IPS-20b (cell line): ENCODE data around the gene FAM228B.
"Not testable (repeated sequence)": the region's sequence is repeated elsewhere in the genome, so short reads cannot be mapped to it uniquely, and the experiment has no call there.

Source experiments
- H3K27ac ChIP-seq: one replicate; pipeline ENCODE4 v1.5.1; 2013; ENCODE audit warnings: low read length
- H3K27me3 ChIP-seq: 2 replicates; pipeline ENCODE4 v1.6.1; 2013; ENCODE audit warnings: mild to moderate bottlenecking, low read length, inconsistent platforms; ENCODE audit not compliant: insufficient read depth
- H3K36me3 ChIP-seq: 2 replicates; pipeline ENCODE4 v1.6.1; 2013; ENCODE audit warnings: low read depth, mild to moderate bottlenecking, inconsistent platforms, low read length, moderate library complexity; ENCODE audit not compliant: insufficient read depth
- H3K4me1 ChIP-seq: 2 replicates; pipeline ENCODE4 v1.6.1; 2013; ENCODE audit warnings: mild to moderate bottlenecking, control low read depth, inconsistent platforms, low read length, moderate library complexity; ENCODE audit not compliant: insufficient read depth
- H3K4me3 ChIP-seq: 2 replicates; pipeline ENCODE4 v1.5.1; 2013; ENCODE audit warnings: mild to moderate bottlenecking, low read length, inconsistent platforms
- H3K9ac ChIP-seq: 2 replicates; pipeline ENCODE4 v1.6.1; 2013; ENCODE audit warnings: low read depth, mild to moderate bottlenecking, inconsistent platforms, low read length, moderate library complexity
- H3K9me3 ChIP-seq: 2 replicates; pipeline ENCODE4 v1.6.1; 2013; ENCODE audit warnings: mild to moderate bottlenecking, low read depth, low read length, inconsistent platforms; ENCODE audit not compliant: insufficient read depth

Gene FAM228B

GRCh38 chr2:24084386-24085199 is 38.7 kb upstream of the FAM228B start, which contains the start of gene TP53I3:
Gene TP53I3 (minus strand): TSS chr2:24084834. CDS start chr2:24084326, 508 bp downstream.
- H3K4me1 ChIP-seq: 0 out of 2 replicates have a peak, but pooled peaks cover 4% of the 10 kb centered on the region
- peaks cover 28% of the 10 kb centered on the region for H3K36me3 ChIP-seq
- H3K27me3 ChIP-seq: no peaks in the 10 kb centered on the region
- H3K27ac ChIP-seq: peak within 1 kb of the TSS; percentile 80
- H3K9ac ChIP-seq: peak within 1 kb of the TSS; percentile 93
- no peaks in the 10 kb centered on the region for H3K9me3 ChIP-seq
- peak within 1 kb of the TSS; percentile 94 for H3K4me3 ChIP-seq

- Histone ChIP-seq H3K4me3 (peak overlapping the region; percentile 94), H3K4me1 (0 out of 2 replicates have a peak, but pooled peaks cover 4% of the 10 kb centered on the region), H3K27ac (peak overlapping the region; percentile 80)
Measured at GRCh38 chr2:24085200-24085489, 38.1 kb upstream of the FAM228B start.

GRCh38 chr2:24086241-24086640 is 37.0 kb upstream of the FAM228B start:
- peaks cover 16% of the 10 kb centered on the region; the same call in 1 of the 2 replicates for H3K36me3 ChIP-seq
- H3K9me3 ChIP-seq: no peaks in the 10 kb centered on the region
- no peak overlapping the region for H3K4me3 ChIP-seq
- no peak overlapping the region for H3K9ac ChIP-seq
- 0 out of 2 replicates have a peak, but pooled peaks cover 4% of the 10 kb centered on the region for H3K4me1 ChIP-seq
- no peak overlapping the region for H3K27ac ChIP-seq
- H3K27me3 ChIP-seq: no peaks in the 10 kb centered on the region

More at GRCh38 chr2:24085200-24085489, 38.1 kb upstream of the FAM228B start:
- no peaks in the 10 kb centered on the region for H3K27me3 ChIP-seq
- no peaks in the 10 kb centered on the region for H3K9me3 ChIP-seq
- H3K9ac ChIP-seq: peak overlapping the region; percentile 93
- peaks cover 25% of the 10 kb centered on the region for H3K36me3 ChIP-seq

- H3K27me3 ChIP-seq: no peaks in the 10 kb centered on the region
- H3K4me1 ChIP-seq: 0 out of 2 replicates have a peak, but pooled peaks cover 4% of the 10 kb centered on the region
- no peak overlapping the region for H3K4me3 ChIP-seq
- no peak overlapping the region for H3K27ac ChIP-seq
- no peak overlapping the region for H3K9ac ChIP-seq
- H3K9me3 ChIP-seq: no peaks in the 10 kb centered on the region
- H3K36me3 ChIP-seq: peaks cover 10% of the 10 kb centered on the region; the same call in 1 of the 2 replicates
Measured at GRCh38 chr2:24087032-24087431, 36.2 kb upstream of the FAM228B start.

DNA sequence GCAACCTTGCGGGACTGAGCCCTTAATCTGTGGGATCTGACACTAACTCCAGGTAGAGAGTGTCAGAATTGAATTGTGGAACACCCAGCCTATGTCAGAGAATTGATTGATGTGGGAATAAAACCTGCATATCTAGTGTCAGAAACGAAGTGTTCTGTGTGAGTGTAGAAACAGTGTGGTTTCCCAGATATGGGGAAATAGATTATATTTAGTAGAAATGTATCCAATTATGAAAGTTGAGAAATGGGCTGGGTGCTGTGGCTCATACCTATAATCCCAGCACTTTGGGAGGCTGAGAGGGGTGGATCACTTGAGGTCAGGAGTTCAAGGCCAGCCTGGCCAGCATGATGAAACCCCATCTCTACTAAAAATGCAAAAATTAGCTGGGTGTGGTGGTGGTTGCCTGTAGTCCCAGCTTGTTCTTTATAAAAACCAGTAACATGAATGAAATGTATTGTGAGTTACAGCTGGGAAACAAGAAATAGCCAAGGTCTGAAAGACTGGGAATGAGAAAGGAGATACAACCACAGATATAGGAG is 34.4 kb upstream of the FAM228B start:
- Histone ChIP-seq H3K4me3 (no peak overlapping the region), H3K9ac (no peak overlapping the region), H3K27ac (no peak overlapping the region), H3K9me3 (no peaks in the 10 kb centered on the region), H3K27me3 (no peaks in the 10 kb centered on the region), H3K4me1 (0 out of 2 replicates have a peak, but pooled peaks cover 4% of the 10 kb centered on the region), H3K36me3 (no peaks in the 10 kb centered on the region)

GRCh38 chr2:24093270-24093669 is 30.0 kb upstream of the FAM228B start:
- not testable (repeated sequence) for H3K4me1 ChIP-seq, H3K27ac ChIP-seq, H3K9ac ChIP-seq, H3K9me3 ChIP-seq, H3K27me3 ChIP-seq, H3K4me3 ChIP-seq, H3K36me3 ChIP-seq

DNA sequence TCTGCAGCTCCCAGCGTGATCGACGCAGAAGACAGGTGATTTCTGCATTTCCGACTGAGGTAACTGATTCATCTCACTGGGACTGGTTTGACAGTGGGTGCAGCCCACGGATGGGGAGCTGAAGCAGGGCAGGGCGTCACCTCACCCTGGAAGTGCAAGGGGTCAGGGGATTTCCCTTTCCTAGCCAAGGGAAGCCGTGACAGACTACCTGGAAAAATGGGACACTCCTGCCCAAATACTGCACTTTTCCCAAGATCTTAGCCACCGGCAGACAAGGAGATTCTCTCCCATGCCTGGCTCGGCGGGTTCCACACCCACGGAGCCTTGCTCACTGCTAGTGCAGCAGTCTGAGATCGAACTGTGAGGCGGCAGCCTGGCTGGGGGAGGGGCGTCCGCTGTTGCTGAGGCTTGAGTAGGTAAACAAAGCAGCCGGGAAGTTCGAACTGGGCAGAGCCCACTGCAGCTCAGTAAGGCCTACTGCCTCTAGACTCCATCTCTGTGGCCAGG is 28.0 kb upstream of the FAM228B start:
- Histone ChIP-seq H3K9ac (0 out of 2 replicates have a peak overlapping the region, but pooled peaks have one; percentile 37), H3K4me3 (peak overlapping the region; percentile 39; the same call in 1 of the 2 replicates)
- H3K4me1 ChIP-seq, H3K9me3 ChIP-seq, H3K36me3 ChIP-seq, H3K27me3 ChIP-seq, H3K27ac ChIP-seq: not testable (repeated sequence)

DNA sequence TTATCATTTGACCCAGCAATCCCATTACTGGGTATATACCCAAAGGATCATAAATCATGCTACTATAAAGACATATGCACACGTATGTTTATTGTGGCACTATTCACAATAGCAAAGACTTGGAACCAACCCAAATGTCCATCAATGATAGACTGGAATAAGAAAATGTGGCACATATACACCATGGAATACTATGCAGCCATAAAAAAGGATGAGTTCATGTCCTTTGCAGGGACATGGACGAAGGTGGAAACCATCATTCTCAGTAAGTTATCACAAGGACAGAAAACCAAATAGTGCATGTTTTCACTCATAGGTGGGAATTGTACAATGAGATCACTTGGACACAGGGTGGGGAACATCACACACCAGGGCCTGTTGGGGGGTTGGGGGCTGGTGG is 22.5 kb upstream of the FAM228B start:
- H3K4me1 ChIP-seq, H3K36me3 ChIP-seq, H3K9me3 ChIP-seq, H3K9ac ChIP-seq, H3K4me3 ChIP-seq, H3K27me3 ChIP-seq, H3K27ac ChIP-seq: not testable (repeated sequence)

- no peaks in the 10 kb centered on the region for H3K4me1 ChIP-seq
- H3K4me3 ChIP-seq: no peak overlapping the region
- H3K36me3 ChIP-seq: no peaks in the 10 kb centered on the region
- H3K27ac ChIP-seq: no peak overlapping the region
- H3K9me3 ChIP-seq: no peaks in the 10 kb centered on the region
- H3K9ac ChIP-seq: no peak overlapping the region
- no peaks in the 10 kb centered on the region for H3K27me3 ChIP-seq
Measured at GRCh38 chr2:24101992-24102391, 21.3 kb upstream of the FAM228B start.

- no peaks in the 10 kb centered on the region for H3K36me3 ChIP-seq
- H3K4me1 ChIP-seq: no peaks in the 10 kb centered on the region
- H3K27ac ChIP-seq: no peak overlapping the region
- no peak overlapping the region for H3K9ac ChIP-seq
- no peaks in the 10 kb centered on the region for H3K9me3 ChIP-seq
- no peaks in the 10 kb centered on the region for H3K27me3 ChIP-seq
- H3K4me3 ChIP-seq: no peak overlapping the region
Measured at GRCh38 chr2:24102677-24103076, 20.6 kb upstream of the FAM228B start.

DNA sequence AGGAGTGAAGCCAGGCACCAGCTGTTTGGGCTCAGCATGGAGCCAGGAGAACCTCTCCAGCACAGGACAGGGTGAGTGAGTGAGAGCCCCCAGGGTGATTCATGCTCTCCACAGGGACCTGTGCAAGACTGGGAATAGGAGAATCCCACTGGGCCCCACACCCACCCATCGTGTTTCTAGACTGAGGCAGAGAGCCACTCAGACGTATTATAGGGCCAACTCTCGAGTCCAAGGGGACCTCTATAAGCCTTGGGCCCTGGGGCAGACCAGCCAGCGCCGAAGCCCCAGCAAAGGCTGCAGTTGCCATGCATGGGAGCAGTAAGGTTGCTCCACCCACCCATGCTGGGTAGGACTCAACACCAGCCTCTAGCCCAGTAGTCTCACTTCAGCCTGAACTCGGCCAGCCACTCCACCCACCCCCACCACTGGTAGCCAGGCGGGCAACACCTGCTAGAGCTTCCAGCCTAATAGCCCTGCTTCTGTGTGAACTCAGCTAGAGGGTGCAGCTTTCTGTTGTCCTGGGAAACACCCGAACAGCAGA is 19.1 kb upstream of the FAM228B start:
- Histone ChIP-seq H3K4me1 (no peaks in the 10 kb centered on the region), H3K36me3 (no peaks in the 10 kb centered on the region), H3K9me3 (no peaks in the 10 kb centered on the region), H3K9ac (no peak overlapping the region), H3K4me3 (no peak overlapping the region), H3K27ac (no peak overlapping the region), H3K27me3 (no peaks in the 10 kb centered on the region)

GRCh38 chr2:24104906-24105305 is 18.4 kb upstream of the FAM228B start:
- H3K4me3 ChIP-seq: no peak overlapping the region
- H3K27ac ChIP-seq: no peak overlapping the region
- H3K27me3 ChIP-seq: no peaks in the 10 kb centered on the region
- no peaks in the 10 kb centered on the region for H3K4me1 ChIP-seq
- H3K9ac ChIP-seq: no peak overlapping the region
- H3K36me3 ChIP-seq: no peaks in the 10 kb centered on the region
- H3K9me3 ChIP-seq: no peaks in the 10 kb centered on the region
